Prostate gland (tissue), 2 donors: ENCODE measurements around the gene PFDN6.

Source experiments
- CTCF ChIP-seq, 4 experiments: fragments of 200-600 bp in 2 of 4; fragments of 450-650 bp in 2 of 4; sonication (generic) in 2 of 4; IDR thresholded peaks; 1 replicate in 3 of 4; 2 replicates in 1 of 4; pipeline ENCODE4 v1.5.1; 2016 to 2019; ENCODE audit warnings: antibody characterized with exemption in 4 of 4, mild to moderate bottlenecking in 2 of 4, moderate library complexity in 2 of 4
- POLR2AphosphoS5 ChIP-seq: sonication (generic); formaldehyde crosslinking; IDR thresholded peaks from one replicate; pipeline ENCODE4 v1.6.1; 2017; ENCODE audit warnings: antibody characterized with exemption

- TF ChIP-seq POLR2AphosphoS5 (no peak), CTCF (IDR thresholded peaks at IDR 0.05) (no peak)
These were observed 9.4 kb downstream of the PFDN6 start, which contains the start of gene RGL2 for GRCh38 chr6:33298773-33299236.
